Astrocyte of the cerebellum (primary cell): Measurements from ENCODE around the gene COL2A1.

ENCODE experiments used
- DNase-seq: peaks from one replicate; pipeline ENCODE4 v3.0.0-alpha.2; 2011; ENCODE audit warnings: low read depth
- H3K4me3 ChIP-seq: 2 replicates; pipeline ENCODE4 v1.5.1; 2011; ENCODE audit warnings: mild to moderate bottlenecking, low read depth, low read length, moderate library complexity
- CTCF ChIP-seq: IDR thresholded peaks from 2 replicates; pipeline ENCODE4 v1.5.1; 2012; ENCODE audit warnings: low read length, low read depth, moderate library complexity, mild to moderate bottlenecking; ENCODE audit errors: missing control alignments
- in situ Hi-C: cut with HindIII; loops from 2 replicates; pipeline ENCODE4 v1.10.0; 2017; ENCODE audit warnings: low sequenced_read_pairs

The COL2A1 gene

DNA sequence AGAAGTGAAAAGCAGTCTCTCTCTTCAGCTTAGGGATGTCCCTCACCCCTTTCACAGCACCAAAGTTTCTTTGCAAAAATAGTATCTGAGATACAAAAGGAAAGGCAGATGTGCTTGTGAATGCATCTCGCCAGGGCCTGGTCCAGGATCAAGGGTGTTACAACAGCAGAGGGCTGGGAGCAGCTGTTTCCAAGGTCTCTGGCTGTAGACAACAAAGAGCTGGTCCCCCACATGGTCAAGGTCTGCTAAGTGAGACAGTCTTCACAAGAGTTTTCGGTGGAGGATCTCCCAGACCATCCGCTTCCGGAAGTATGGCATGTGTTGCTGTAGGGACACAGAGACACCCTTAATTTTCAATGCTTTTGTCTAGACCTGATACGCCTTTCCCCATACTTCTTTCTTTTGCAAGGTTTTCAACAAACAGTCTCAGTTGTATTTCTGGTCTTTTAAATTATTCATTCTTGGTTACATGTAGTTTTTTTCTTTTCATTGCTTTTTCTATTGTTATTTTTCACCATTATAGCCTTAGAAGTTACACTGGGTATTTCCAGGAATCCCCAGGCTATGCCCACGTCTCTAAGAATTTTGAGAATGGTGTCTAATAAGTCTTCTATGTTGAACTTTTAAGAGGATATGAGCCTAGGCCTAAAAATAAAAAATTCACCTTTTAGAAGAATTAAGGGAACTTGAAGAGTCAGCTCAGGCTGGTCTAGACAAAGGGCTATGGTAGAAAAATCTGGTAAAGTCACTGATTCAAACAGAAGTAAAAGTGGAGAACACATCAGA lies 41.0 kb upstream of the COL2A1 start:
- H3K4me3 ChIP-seq: no peak overlapping the region

GRCh38 chr12:48044396-48044795 lies 40.1 kb upstream of the COL2A1 start:
- in situ Hi-C loops: no loop called here
- DNase-seq: no peak
- no peak overlapping the region for H3K4me3 ChIP-seq
- no peak for TF ChIP-seq CTCF

More for the DNA sequence above, 41.0 kb upstream of the COL2A1 start:
- TF ChIP-seq CTCF: no peak
- no peak for DNase-seq
- in situ Hi-C loops: no loop called here

- no peak overlapping the region for H3K4me3 ChIP-seq
- DNase-seq: no peak
- no peak for TF ChIP-seq CTCF
- in situ Hi-C loops: no loop called here
These were observed 39.5 kb upstream of the COL2A1 start for GRCh38 chr12:48043771-48044170.

- DNase-seq: no peak
- in situ Hi-C loops: no loop called here
- H3K4me3 ChIP-seq: no peak overlapping the region
- no peak for TF ChIP-seq CTCF
These were observed 37.5 kb upstream of the COL2A1 start for GRCh38 chr12:48041591-48042423.

- no peak for DNase-seq
- no peak for TF ChIP-seq CTCF
- H3K4me3 ChIP-seq: no peak overlapping the region
- in situ Hi-C loops: no loop called here
These were observed 36.1 kb upstream of the COL2A1 start for GRCh38 chr12:48040354-48040753.

GRCh38 chr12:48039151-48039550 lies 34.9 kb upstream of the COL2A1 start:
- TF ChIP-seq CTCF: no peak
- DNase-seq: no peak
- no peak overlapping the region for H3K4me3 ChIP-seq
- in situ Hi-C loops: no loop called here
